ENCODE measurements around the gene AQP7. TPM values are rescaled to one million over a fixed set of nuclear protein-coding genes. Genes with fewer than 3 reads are reported as not detected.

The AQP7 gene
- polyA plus RNA-seq, 3 donors: 23.2 to 33.7 (median 33.2) TPM

Other genes starting within 250 kb of the AQP7 start
- 100 to 1,000 TPM; 105 to 127 (median 125) TPM for gene B4GALT1, start 235.2 kb downstream of the AQP7 start, polyA plus RNA-seq (ENCODE audit: insufficient read length in 3 of 3)
- not detected for gene SPINK4, start 162.4 kb downstream of the AQP7 start, polyA plus RNA-seq (ENCODE audit: insufficient read length in 3 of 3)
- gene BAG1, start 137.9 kb downstream of the AQP7 start, polyA plus RNA-seq (ENCODE audit: insufficient read length in 3 of 3): 10 to 100 TPM; 74.8 to 80.3 (median 77.6) TPM
- 100 to 1,000 TPM; 105 to 112 (median 110) TPM for gene CHMP5, start 137.5 kb downstream of the AQP7 start, polyA plus RNA-seq (ENCODE audit: insufficient read length in 3 of 3)
- 10 to 100 TPM; 28.2 to 40.2 (median 38.9) TPM for gene NFX1, start 112.1 kb downstream of the AQP7 start, polyA plus RNA-seq (ENCODE audit: insufficient read length in 3 of 3)
- gene AQP3, start 45.0 kb upstream of the AQP7 start, polyA plus RNA-seq (ENCODE audit: insufficient read length in 3 of 3): 10 to 100 TPM; 42.3 to 92.2 (median 44.1) TPM
- 10 to 100 TPM; 26.6 to 27.1 (median 26.9) TPM for gene NOL6, start 71.4 kb upstream of the AQP7 start, polyA plus RNA-seq (ENCODE audit: insufficient read length in 3 of 3)
- gene ANKRD18B, start 121.7 kb upstream of the AQP7 start, polyA plus RNA-seq (ENCODE audit: insufficient read length in 3 of 3): 1 to 10 TPM in 1 of 3 donors, under 1 TPM in 2; 0.34 to 1.6 (median 0.93) TPM

Measured in renal pelvis (tissue), 3 donors.